Mucosa of descending colon (tissue), 3 donors: Measurements from ENCODE around the gene RERGL. TPM values are rescaled to one million over a fixed set of nuclear protein-coding genes. Genes with fewer than 3 reads are reported as not detected.

Source experiments
- ATAC-seq: fragments of 200-7000 bp; cut with Tn5 transposase; one replicate; pipeline ENCODE4 v1.9.1; 2020; ENCODE audit warnings: mild to moderate bottlenecking, moderate library complexity
- DNase-seq, 3 donors: peaks; one replicate each; pipeline ENCODE4 v3.0.0-alpha.2; 2020
- H3K36me3 ChIP-seq: fragments of 200-600 bp; one replicate; pipeline ENCODE4 v1.8.0; 2021; ENCODE audit warnings: low read depth, mild to moderate bottlenecking
- H3K4me1 ChIP-seq: fragments of 200-600 bp; one replicate; pipeline ENCODE4 v1.8.0; 2021; ENCODE audit warnings: low read depth, mild to moderate bottlenecking
- H3K4me3 ChIP-seq: fragments of 200-600 bp; one replicate; pipeline ENCODE4 v1.8.0; 2021; ENCODE audit warnings: mild to moderate bottlenecking
- H3K9me3 ChIP-seq: fragments of 200-600 bp; one replicate; pipeline ENCODE4 v1.8.0; 2021; ENCODE audit warnings: mild to moderate bottlenecking
- intact Hi-C, 2 donors: fragments of 100-400 bp; cut with DNase I in 1 of 2; cut with micrococcal nuclease in 1 of 2; formaldehyde crosslinking; loops; one replicate each; pipeline versions ENCODE4 v1.11.0 to v1.11.1; 2022; cut with DNase I, micrococcal nuclease
- long read RNA-seq, 2 donors: library from polyadenylated mRNA; unstranded; transcript quantifications; one replicate each; pipeline ENCODE4 v2.0.0, GENCODE V29; 2019 to 2021
- total RNA-seq, 3 donors: library from RNA; stranded (reverse); fragmentation: NEBNext Ultra II Directional in 2 of 3; extraction: Animal tissue kit (Norgen Biotek cat#: 25700) in 2 of 3; gene quantifications; one replicate each; pipeline versions ENCODE4 v1.2.1 to v1.2.4, GENCODE V29; 2021 to 2023
- TF ChIP-seq, protein P1 (sequence below): fragments of 200-600 bp; IDR thresholded peaks from one replicate; pipeline ENCODE4 v1.8.0; 2022; ENCODE audit warnings: antibody characterized with exemption, mild to moderate bottlenecking
- donor health status: DM: no; HTN: no; CAD: no; lungs with moderate emphysema.
- donor health status: DM: no; HTN: no; CAD: no.
- donor health status: DM: no; HTN: yes; CAD: no.

The RERGL gene, protein sequence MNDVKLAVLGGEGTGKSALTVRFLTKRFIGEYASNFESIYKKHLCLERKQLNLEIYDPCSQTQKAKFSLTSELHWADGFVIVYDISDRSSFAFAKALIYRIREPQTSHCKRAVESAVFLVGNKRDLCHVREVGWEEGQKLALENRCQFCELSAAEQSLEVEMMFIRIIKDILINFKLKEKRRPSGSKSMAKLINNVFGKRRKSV
- 1 to 10 TPM; 1.7 to 3.1 (median 3.0) TPM for total RNA-seq
- long read RNA-seq, donor 1, partial matches to known transcripts = 0 of 2 reads
- long read RNA-seq, donor 1, other reads (novel, unspliced or antisense) = 1 of 2 reads
- long read RNA-seq, donor 2, partial matches to known transcripts = 0 of 1 reads
- long read RNA-seq, donor 2, other reads (novel, unspliced or antisense) = 0 of 1 reads

DNA sequence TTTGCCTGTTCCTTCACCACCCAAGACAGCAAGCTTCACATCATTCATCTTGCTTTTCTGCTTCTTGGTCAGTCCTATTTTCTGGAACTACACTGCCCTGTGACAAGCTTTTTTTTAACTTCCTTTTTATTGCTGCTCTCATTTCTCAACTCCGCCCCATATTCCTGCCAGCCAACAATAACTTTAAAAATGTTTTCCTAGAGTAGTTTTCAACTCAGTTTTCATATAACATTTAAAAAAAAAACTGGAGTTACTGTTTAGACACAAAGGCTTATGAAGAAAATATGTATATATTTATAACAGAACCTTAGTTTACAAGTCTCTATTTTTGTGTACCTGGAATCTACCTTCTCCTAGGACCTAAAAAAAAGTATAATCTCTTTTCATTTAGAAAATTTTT lies at the start of gene RERGL:
TSS of gene RERGL (minus strand) at position 101 of the 400 bp plus-strand sequence. CDS start at position 48, 53 bp downstream.
- TF ChIP-seq, protein P1, sequence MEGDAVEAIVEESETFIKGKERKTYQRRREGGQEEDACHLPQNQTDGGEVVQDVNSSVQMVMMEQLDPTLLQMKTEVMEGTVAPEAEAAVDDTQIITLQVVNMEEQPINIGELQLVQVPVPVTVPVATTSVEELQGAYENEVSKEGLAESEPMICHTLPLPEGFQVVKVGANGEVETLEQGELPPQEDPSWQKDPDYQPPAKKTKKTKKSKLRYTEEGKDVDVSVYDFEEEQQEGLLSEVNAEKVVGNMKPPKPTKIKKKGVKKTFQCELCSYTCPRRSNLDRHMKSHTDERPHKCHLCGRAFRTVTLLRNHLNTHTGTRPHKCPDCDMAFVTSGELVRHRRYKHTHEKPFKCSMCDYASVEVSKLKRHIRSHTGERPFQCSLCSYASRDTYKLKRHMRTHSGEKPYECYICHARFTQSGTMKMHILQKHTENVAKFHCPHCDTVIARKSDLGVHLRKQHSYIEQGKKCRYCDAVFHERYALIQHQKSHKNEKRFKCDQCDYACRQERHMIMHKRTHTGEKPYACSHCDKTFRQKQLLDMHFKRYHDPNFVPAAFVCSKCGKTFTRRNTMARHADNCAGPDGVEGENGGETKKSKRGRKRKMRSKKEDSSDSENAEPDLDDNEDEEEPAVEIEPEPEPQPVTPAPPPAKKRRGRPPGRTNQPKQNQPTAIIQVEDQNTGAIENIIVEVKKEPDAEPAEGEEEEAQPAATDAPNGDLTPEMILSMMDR = no peak

DNA sequence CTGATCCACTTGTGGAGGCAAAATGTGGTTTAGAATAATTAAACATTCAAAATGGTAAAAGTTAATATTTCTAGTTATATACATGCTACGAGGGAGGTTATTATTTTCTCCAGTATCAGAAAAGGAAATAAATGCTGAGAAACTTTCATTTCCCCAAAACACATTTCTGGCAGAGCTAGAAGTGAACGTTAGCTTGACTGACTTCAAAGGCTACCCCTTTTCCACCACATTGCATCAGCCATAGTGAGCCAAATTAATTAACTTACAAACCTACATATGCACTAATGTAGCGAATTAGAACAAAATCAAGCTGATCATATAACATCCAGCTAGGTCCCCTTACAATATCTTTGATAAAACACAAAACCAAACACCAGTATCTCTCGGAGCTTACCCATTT lies 49.3 kb upstream of the RERGL start:
- no peak for ATAC-seq
- intact Hi-C loops = no loop called here
- Histone ChIP-seq H3K4me3 (no peak overlapping the region), H3K36me3 (no peaks in the 10 kb centered on the region), H3K9me3 (no peaks in the 10 kb centered on the region), H3K4me1 (peaks cover 7% of the 10 kb centered on the region)
- TF ChIP-seq, protein P1 = no peak
- no peak for DNase-seq

More for the DNA sequence above, at the start of gene RERGL:
- H3K4me3 ChIP-seq = no peak within 1 kb of the TSS
- H3K9me3 ChIP-seq = no peaks in the 10 kb centered on the region
- ATAC-seq (no peak), DNase-seq (no peak)
- H3K36me3 ChIP-seq = no peaks in the 10 kb centered on the region
- no peaks in the 10 kb centered on the region for H3K4me1 ChIP-seq
- intact Hi-C loops = no loop called here

DNA sequence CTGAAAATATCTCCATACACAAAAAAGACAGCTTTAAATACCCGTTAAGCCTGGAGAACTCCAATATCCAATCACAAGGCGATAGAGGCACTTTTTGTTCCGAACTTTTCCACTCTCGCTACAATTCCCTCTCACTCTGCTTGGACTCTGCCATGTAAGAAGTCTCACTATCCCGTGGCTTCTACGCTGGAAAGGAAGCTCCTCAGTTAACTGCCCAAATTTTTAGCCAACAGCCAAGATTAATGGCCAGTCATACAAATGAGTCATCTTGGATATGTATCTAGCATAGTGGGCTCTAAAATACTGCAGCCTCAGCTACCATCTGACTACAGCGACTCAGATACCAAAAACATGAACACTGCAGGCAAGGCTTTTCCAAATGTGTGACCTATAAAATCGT lies 45.5 kb upstream of the RERGL start:
- no peaks in the 10 kb centered on the region for H3K4me1 ChIP-seq
- no peaks in the 10 kb centered on the region for H3K36me3 ChIP-seq
- intact Hi-C loops = no loop called here
- H3K9me3 ChIP-seq = no peaks in the 10 kb centered on the region
- DNase-seq = no peak
- TF ChIP-seq, protein P1 = no peak
- H3K4me3 ChIP-seq = no peak overlapping the region
- no peak for ATAC-seq

DNA sequence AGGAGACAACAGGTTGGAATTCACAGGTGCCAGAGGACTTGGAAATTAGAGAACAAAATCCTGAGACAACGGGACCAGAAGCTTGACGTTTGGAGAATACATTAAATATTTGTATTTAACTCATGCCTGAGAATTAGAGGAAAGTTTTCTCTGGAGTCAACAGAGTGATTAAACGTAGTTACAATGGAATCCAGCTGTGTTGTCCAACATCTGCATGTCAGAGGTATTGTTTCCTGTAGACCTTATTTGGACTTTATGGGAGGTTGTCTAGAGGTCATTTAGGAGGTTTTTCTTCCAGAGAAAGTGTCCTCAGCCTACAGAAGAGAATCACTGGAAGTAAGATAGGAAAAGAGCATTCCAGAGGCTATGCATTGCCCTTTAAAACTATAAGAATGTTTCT lies 45.1 kb upstream of the RERGL start:
- TF ChIP-seq, protein P1 = no peak
- Histone ChIP-seq H3K4me3 (no peak overlapping the region), H3K36me3 (no peaks in the 10 kb centered on the region), H3K4me1 (no peaks in the 10 kb centered on the region), H3K9me3 (no peaks in the 10 kb centered on the region)
- ATAC-seq (no peak), DNase-seq (no peak)
- intact Hi-C loops = no loop called here

DNA sequence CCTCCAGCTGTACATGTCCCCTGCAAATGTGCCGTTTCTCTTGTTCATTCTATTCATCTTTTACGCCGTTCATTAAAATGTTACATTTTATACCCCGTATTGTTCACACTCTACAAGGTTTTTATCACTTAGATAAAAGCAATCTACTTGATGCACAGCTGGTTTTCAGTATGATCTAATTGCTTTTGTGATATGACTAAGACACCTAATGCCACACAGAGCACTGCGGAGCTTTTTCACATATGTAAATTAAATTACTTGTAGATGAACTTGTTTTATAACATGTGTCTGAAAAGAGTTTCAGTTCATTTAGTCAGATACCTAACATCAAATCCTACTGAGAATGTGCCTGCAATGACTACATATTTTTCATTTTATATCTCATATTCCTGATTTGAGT lies 40.9 kb upstream of the RERGL start:
- peaks cover 17% of the 10 kb centered on the region for H3K9me3 ChIP-seq
- no peak overlapping the region for H3K4me3 ChIP-seq
- no peaks in the 10 kb centered on the region for H3K36me3 ChIP-seq
- intact Hi-C loops = no loop called here
- H3K4me1 ChIP-seq = no peaks in the 10 kb centered on the region
- TF ChIP-seq, protein P1 = no peak
- no peak for DNase-seq
- ATAC-seq = no peak
